GM12865 (cell line): ENCODE results near the gene TSC22D4.

Source experiments
- DNase-seq: peaks from one replicate; pipeline ENCODE4 v3.0.0; 2010; ENCODE audit warnings: low read depth
- H3K4me3 ChIP-seq: 2 replicates; pipeline ENCODE4 v1.5.1; 2011; ENCODE audit warnings: mild to moderate bottlenecking, low read depth, low read length, control low read depth
- TF ChIP-seq, protein P1 (sequence below): IDR thresholded peaks from 2 replicates; pipeline ENCODE4 v1.5.1; 2011; ENCODE audit warnings: low read length, control low read depth, low read depth, inconsistent platforms; ENCODE audit not compliant: insufficient read depth; ENCODE audit errors: missing control alignments

TSC22D4 gene

DNA sequence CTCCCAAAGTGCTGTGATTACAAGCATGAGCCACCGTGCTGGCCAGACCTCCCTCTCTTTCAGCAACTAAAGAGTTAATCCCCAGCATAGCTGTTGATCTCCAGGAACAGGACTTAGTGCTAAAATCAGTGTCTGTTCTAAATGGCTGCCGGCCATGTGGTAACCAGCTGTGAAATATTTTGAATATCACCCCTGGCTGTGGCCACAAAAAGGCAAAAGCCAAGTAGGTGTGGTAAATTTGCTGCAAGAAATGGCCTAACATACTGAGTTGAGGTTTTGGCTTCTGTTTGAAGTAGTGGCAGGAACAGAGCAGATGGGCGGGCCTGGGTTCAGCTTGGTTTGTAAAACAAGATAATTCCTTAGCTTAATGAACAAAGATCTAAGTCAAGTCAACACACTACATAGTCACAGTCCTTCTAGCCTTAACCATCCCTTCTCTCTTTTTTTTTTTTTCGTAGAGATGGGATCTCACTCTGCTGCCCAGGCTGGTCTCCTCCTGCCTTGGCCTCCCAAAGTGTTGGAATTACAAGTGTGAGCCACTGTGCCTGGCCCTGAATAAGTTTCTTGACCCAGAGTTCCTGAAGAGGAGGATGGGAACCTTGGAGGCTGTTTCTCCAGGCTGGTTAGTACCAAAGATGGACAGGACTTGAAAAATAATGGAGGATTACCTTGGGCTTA is 37.3 kb upstream of the TSC22D4 start:
- peak; percentile 89 for DNase-seq
- TF ChIP-seq, protein P1, sequence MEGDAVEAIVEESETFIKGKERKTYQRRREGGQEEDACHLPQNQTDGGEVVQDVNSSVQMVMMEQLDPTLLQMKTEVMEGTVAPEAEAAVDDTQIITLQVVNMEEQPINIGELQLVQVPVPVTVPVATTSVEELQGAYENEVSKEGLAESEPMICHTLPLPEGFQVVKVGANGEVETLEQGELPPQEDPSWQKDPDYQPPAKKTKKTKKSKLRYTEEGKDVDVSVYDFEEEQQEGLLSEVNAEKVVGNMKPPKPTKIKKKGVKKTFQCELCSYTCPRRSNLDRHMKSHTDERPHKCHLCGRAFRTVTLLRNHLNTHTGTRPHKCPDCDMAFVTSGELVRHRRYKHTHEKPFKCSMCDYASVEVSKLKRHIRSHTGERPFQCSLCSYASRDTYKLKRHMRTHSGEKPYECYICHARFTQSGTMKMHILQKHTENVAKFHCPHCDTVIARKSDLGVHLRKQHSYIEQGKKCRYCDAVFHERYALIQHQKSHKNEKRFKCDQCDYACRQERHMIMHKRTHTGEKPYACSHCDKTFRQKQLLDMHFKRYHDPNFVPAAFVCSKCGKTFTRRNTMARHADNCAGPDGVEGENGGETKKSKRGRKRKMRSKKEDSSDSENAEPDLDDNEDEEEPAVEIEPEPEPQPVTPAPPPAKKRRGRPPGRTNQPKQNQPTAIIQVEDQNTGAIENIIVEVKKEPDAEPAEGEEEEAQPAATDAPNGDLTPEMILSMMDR: no peak
- H3K4me3 ChIP-seq: no peak overlapping the region

DNA sequence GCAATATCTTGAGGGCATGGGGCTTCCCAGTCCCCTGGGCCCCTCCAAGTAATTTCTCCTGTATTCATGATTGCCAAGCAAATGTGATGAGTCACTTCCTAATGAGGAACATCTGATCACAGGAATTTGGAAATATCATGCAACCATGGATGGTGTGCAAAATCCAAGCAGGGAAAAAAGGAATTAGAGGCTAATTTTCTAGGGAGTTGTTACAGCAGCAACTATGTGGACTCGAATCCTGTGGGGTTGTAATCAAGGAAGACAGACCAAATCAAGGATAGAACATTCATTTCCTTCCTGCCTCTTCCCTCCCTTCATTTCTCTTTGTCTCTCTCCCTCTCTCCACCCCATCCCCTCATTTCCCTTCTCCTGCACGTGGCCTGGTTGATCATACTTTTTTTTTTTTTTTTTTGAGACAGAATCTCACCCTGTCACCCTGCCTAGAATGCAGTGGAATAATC is 36.1 kb upstream of the TSC22D4 start:
- H3K4me3 ChIP-seq: no peak overlapping the region
- DNase-seq: no peak
- TF ChIP-seq, protein P1: no peak

DNA sequence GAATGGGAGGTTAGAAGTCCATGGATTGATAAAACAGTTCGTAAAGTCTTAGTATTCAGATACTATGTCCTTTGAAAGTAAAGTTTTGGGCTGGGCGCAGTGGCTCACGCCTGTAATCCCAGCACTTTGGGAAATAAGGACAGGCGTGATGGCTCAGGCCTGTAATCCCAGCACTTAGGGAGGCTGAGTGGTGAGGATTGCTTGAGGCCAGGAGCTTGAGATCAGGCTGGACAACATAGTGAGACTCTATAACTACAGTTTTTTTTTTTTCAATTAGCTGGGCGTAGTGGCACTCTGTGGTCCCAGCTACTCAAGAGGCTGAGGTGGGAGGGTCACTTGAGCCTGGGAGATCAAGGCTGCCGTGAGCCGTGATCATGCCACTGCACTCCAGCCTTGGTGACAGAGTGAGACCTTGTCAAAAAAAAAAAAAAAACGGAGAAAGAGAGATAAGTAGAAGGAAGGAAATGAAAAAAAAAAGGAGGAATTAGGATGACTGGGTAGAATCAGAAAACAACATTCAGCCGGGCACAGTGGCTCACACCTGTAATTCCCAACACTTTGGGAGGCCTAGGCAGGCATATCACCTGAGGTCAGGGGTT is 34.3 kb upstream of the TSC22D4 start:
- TF ChIP-seq, protein P1: no peak
- H3K4me3 ChIP-seq: no peak overlapping the region
- no peak for DNase-seq

DNA sequence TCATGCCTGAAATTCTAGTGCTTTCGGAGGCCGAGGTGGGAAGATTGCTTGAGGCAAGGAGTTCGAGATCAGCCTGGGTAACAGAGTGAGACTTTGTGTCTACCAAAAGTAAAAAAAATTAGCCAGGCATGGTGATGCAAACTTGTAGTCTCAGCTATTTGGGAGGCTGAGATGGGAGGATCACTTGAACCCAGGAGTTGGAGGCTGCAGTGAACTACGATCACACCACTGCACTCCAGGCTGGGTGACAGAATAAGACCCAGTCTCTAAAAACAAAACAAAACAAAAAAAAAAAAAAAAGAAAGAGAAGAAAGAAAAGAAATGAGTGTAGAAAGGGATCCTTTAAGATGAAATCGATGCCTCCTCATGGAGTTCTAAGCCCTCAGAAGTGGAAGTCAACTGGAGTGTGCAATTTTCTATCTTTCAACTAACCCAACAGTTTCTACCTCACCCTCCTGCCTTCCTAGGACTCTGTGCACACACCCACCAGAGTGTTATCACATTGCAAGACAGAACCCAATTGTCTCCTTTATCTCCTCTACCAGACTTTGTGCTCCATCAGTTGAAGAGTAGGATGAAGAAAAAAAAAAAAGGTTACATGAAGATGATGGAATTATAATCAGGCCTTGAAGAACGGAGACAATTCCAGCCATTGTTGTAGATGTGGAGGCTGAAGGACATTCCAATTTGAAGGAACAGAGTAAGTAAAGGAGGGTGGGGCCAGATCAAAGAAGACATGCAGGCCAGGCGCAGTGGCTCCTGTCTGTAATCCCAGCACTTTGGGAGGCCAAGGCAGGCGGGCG is 31.6 kb upstream of the TSC22D4 start:
- TF ChIP-seq, protein P1: no peak
- H3K4me3 ChIP-seq: no peak overlapping the region
- no peak for DNase-seq

DNA sequence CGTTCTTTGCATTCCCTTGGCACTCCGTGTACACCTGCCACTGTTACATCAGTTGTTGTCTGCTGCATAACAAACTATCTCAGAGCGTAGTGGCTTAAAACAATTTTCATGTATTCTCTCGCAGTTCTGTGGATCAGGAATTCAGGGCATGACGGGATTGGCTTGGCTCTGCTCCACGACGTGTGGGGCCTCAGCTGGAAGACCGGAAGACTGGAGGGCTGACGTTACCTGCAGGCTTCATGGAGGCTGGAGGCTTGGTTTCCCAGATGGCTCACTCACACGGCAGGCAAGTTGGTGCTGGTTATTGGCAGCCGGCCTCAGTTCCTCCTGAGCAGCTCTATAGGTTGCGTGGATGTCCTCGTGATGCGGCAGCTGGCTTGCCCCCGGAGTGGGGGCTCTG is 30.2 kb upstream of the TSC22D4 start:
- DNase-seq: no peak
- TF ChIP-seq, protein P1: no peak
- no peak overlapping the region for H3K4me3 ChIP-seq

DNA sequence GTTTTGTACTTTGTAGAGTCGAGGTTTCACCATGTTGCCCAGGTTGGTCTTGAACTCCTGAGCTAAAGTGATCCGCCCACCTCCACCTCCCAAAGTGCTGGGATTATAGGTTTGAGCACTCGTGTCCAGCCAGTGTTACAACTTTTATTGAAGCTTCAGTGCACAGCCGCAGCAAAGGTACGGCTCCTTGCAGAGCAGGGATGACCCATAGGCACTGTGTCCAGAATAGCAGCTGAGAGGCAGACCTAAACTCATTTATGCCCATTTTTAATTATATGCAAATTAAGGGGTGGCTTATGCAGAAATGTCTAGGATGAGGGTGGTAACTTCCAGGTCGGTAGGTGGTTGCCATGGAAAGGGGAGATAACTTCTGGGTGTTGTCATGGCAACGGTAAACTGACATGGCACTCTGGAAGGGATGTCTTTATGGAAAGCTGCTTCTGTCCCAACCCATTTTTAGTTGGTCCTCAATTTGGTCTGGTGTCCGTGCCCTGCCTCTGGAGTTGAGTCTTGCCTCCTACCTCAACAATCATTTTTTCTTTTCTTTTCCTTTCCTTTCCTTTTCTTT is 27.4 kb upstream of the TSC22D4 start:
- TF ChIP-seq, protein P1: no peak
- H3K4me3 ChIP-seq: no peak overlapping the region
- no peak for DNase-seq
